ENCODE data around the gene COA4.

- TF ChIP-seq, protein P1, sequence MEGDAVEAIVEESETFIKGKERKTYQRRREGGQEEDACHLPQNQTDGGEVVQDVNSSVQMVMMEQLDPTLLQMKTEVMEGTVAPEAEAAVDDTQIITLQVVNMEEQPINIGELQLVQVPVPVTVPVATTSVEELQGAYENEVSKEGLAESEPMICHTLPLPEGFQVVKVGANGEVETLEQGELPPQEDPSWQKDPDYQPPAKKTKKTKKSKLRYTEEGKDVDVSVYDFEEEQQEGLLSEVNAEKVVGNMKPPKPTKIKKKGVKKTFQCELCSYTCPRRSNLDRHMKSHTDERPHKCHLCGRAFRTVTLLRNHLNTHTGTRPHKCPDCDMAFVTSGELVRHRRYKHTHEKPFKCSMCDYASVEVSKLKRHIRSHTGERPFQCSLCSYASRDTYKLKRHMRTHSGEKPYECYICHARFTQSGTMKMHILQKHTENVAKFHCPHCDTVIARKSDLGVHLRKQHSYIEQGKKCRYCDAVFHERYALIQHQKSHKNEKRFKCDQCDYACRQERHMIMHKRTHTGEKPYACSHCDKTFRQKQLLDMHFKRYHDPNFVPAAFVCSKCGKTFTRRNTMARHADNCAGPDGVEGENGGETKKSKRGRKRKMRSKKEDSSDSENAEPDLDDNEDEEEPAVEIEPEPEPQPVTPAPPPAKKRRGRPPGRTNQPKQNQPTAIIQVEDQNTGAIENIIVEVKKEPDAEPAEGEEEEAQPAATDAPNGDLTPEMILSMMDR (IDR thresholded peaks at IDR 0.05), result no peak
- no peak for TF ChIP-seq ZFX (IDR thresholded peaks at IDR 0.05; ENCODE audit: borderline replicate concordance)
Observed at GRCh38 chr11:73875380-73875779, 1.3 kb downstream of the COA4 start.

Measured in 22Rv1 (cell line).